Limb (tissue), 2 donors: ENCODE results near the gene CD3G.
A peak's percentile ranks its signal among the peaks of the same experiment; 100 is the strongest.
"Not testable (repeated sequence)": the region's sequence is repeated elsewhere in the genome, so short reads cannot be mapped to it uniquely, and the experiment has no call there.

Experiments
- DNase-seq, 2 donors: peaks; one replicate each; pipeline ENCODE4 v3.0.0-alpha.2; 2016; ENCODE audit errors: extremely low spot score in 2 of 2

CD3G gene

GRCh38 chr11:118379497-118379896 lies 35.4 kb downstream of the CD3G start:
- no peak for DNase-seq

GRCh38 chr11:118380571-118380970 lies 36.4 kb downstream of the CD3G start:
- no peak for DNase-seq

- no peak for DNase-seq
These were observed 38.8 kb downstream of the CD3G start for GRCh38 chr11:118382954-118383353.

GRCh38 chr11:118383657-118384056 lies 39.5 kb downstream of the CD3G start:
- DNase-seq = no peak

GRCh38 chr11:118396097-118396501 lies 52.0 kb downstream of the CD3G start:
- DNase-seq = no peak

- DNase-seq = no peak
These were observed 53.3 kb downstream of the CD3G start for GRCh38 chr11:118397448-118397847.

GRCh38 chr11:118398791-118399559 lies 54.8 kb downstream of the CD3G start:
- DNase-seq = no peak

GRCh38 chr11:118401151-118401879 lies 57.2 kb downstream of the CD3G start, which contains the start of gene ATP5MG:
TSS of gene ATP5MG (plus strand) at chr11:118401606. CDS start at chr11:118401666, 60 bp downstream.
- DNase-seq = peak; percentile 92 to 93

- DNase-seq = no peak
These were observed 57.9 kb downstream of the CD3G start for GRCh38 chr11:118401880-118402590.

GRCh38 chr11:118402594-118402993 lies 58.5 kb downstream of the CD3G start:
- DNase-seq = not testable (repeated sequence)
